Measurements from ENCODE around the gene CCDC195. TPM values are rescaled to one million over a fixed set of nuclear protein-coding genes. Genes with fewer than 3 reads are reported as not detected.

The CCDC195 gene
- total RNA-seq, 1 donor from 2014 or later = not detected

DNA sequence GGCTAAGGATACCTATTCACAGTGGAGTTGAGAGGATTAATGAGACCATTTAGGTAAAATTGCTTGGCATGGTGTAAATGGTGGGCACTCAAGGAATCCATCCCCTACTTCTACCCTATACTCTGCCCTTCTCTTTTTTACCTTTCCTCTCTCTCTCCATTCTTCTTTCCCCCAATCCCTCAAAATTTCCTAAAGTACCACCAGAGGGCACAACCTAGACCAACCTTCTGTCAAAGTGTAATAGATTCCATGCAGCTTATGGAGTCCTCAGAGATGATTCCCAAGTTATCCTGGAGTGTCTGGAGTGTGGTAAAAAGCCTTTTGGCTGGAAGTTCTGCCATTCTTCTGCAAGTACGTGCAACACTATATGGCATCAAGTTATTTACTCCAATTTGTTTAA, 33.0 kb upstream of the CCDC195 start:
- no peaks in the 10 kb centered on the region for H3K36me3 ChIP-seq
- DNase-seq (no peak), ATAC-seq (no peak)
- TF ChIP-seq CTCF (IDR thresholded peaks at IDR 0.05) = no peak
- no peaks in the 10 kb centered on the region for H3K27me3 ChIP-seq (ENCODE audit: low read depth)
- no peak overlapping the region for H3K27ac ChIP-seq
- no peak overlapping the region for H3K4me3 ChIP-seq
- no peaks in the 10 kb centered on the region for H3K9me3 ChIP-seq
- H3K4me1 ChIP-seq = no peaks in the 10 kb centered on the region
- intact Hi-C loops (cut with DNase I) = no loop called here

DNA sequence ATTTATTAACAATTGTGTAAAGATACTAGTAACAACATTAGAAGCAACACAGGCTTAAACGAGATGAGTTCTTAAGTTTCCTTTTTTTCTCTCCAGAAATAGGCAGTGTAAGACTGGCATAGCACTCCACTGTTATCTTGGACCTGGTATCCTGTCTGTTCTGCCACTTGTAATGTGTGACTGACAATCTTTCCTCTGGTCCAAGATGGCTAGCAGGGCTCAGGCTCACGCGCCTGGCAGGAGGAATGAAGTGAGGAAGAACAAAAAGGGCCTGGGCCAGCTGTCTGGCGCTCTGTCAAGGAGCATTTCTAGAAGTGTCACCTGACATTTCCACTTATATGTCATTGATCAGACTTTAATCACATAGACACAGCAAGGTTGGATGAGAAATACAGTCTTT, 31.6 kb upstream of the CCDC195 start:
- intact Hi-C loops (cut with DNase I) = no loop called here
- TF ChIP-seq CTCF (IDR thresholded peaks at IDR 0.05) = no peak
- H3K36me3 ChIP-seq = no peaks in the 10 kb centered on the region
- no peaks in the 10 kb centered on the region for H3K4me1 ChIP-seq
- no peak overlapping the region for H3K27ac ChIP-seq
- no peaks in the 10 kb centered on the region for H3K9me3 ChIP-seq
- H3K4me3 ChIP-seq = no peak overlapping the region
- DNase-seq (no peak), ATAC-seq (no peak)
- H3K27me3 ChIP-seq (ENCODE audit: low read depth) = no peaks in the 10 kb centered on the region

DNA sequence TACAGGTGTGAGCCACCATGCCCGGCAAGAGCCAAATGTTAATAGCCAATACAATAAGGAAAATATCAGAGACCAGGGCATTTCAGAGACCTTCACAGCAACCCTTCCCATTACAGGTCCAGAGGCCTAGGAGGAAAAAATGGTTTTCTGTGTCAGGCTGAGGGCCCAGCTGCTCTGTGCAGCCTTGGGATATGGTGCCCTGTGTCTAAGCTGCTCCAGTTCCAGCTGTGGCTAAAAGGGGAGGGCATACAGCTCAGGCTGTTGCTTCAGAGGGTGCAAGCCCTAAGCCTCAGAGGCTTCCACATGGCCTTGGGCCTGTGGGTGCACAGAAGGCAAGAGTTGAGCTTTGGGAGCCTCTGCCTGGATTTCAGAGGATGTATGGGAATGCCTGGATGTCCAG, 20.1 kb upstream of the CCDC195 start:
- H3K9me3 ChIP-seq = peaks cover 3% of the 10 kb centered on the region
- no peaks in the 10 kb centered on the region for H3K36me3 ChIP-seq
- H3K27me3 ChIP-seq (ENCODE audit: low read depth) = no peaks in the 10 kb centered on the region
- H3K27ac ChIP-seq = no peak overlapping the region
- ATAC-seq (no peak), DNase-seq (no peak)
- H3K4me1 ChIP-seq = no peaks in the 10 kb centered on the region
- TF ChIP-seq CTCF (IDR thresholded peaks at IDR 0.05) = no peak
- intact Hi-C loops (cut with DNase I) = no loop called here
- H3K4me3 ChIP-seq = no peak overlapping the region

DNA sequence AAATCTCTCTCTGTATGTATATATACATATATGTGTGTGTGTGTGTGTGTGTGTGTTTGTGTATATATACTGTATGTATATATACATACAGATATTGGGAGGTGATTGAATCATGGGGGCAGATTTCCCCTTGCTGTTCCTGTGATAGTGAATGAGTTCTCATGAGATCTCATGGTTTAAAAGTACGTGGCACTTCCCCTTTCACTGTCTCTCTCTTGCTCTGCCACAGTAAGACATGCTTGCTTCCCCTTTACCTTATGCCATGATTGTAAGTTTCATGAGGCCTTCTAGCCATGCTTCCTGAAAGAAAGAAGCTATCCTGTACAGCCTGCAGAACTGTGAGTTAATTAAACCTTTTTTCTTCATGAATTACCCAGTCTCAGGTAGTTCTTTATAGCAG, 18.8 kb upstream of the CCDC195 start:
- no peak overlapping the region for H3K27ac ChIP-seq
- DNase-seq = no peak
- H3K4me3 ChIP-seq = no peak overlapping the region
- H3K4me1 ChIP-seq = no peaks in the 10 kb centered on the region
- intact Hi-C loops (cut with DNase I) = no loop called here
- ATAC-seq = no peak
- no peaks in the 10 kb centered on the region for H3K36me3 ChIP-seq
- H3K27me3 ChIP-seq (ENCODE audit: low read depth) = no peaks in the 10 kb centered on the region
- no peak for TF ChIP-seq CTCF (IDR thresholded peaks at IDR 0.05)
- peaks cover 3% of the 10 kb centered on the region for H3K9me3 ChIP-seq

- H3K4me3 ChIP-seq = no peak overlapping the region
- ATAC-seq (no peak), DNase-seq (no peak)
- H3K9me3 ChIP-seq = peaks cover 13% of the 10 kb centered on the region
- H3K27me3 ChIP-seq (ENCODE audit: low read depth) = no peaks in the 10 kb centered on the region
- TF ChIP-seq CTCF (IDR thresholded peaks at IDR 0.05) = no peak
- H3K36me3 ChIP-seq = no peaks in the 10 kb centered on the region
- no peaks in the 10 kb centered on the region for H3K4me1 ChIP-seq
- intact Hi-C loops (cut with DNase I) = no loop called here
- H3K27ac ChIP-seq = no peak overlapping the region
Measured at GRCh38 chr2:224731665-224732064, 15.5 kb upstream of the CCDC195 start.

DNA sequence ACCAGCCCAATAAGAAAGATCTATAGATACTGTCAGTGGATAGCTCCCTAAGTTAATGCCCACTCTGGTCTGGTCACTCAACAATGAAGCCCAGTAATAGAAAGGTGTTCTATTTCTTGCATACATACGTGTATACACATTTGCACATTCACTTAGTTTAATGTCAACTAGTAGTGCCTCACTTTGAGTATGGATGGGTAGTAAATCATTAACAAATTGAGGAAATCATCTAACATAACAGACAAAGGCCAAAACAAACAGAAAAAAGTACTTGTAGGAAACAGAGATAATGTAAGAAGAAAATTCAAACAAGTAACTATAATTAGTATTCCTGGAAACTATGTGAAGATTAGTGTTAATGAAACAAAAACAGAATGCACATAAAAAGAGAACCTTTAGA, 13.3 kb upstream of the CCDC195 start:
- no peaks in the 10 kb centered on the region for H3K27me3 ChIP-seq (ENCODE audit: low read depth)
- peaks cover 13% of the 10 kb centered on the region for H3K9me3 ChIP-seq
- intact Hi-C loops (cut with DNase I) = no loop called here
- H3K4me3 ChIP-seq = no peak overlapping the region
- H3K27ac ChIP-seq = no peak overlapping the region
- DNase-seq (no peak), ATAC-seq (no peak)
- no peak for TF ChIP-seq CTCF (IDR thresholded peaks at IDR 0.05)
- no peaks in the 10 kb centered on the region for H3K4me1 ChIP-seq
- H3K36me3 ChIP-seq = no peaks in the 10 kb centered on the region
